Measurements from ENCODE around the gene MTIF2.
"Not testable (repeated sequence)": the region's sequence is repeated elsewhere in the genome, so short reads cannot be mapped to it uniquely, and the experiment has no call there.

MTIF2 gene

GRCh38 chr2:55200416-55200815 is 68.6 kb downstream of the MTIF2 start:
- no peak overlapping the region for H3K27ac ChIP-seq (ENCODE audit: low read length, poor library complexity, severe bottlenecking)
- no peak overlapping the region for H3K23ac ChIP-seq (ENCODE audit: low read length in 2 of 2)
- H2BK15ac ChIP-seq (ENCODE audit: low read depth, poor library complexity, severe bottlenecking): no peak overlapping the region
- peaks cover 31 to 60% of the 10 kb centered on the region in 2 experiments for H3K36me3 ChIP-seq (ENCODE audit: control insufficient read depth in 1 of 2, insufficient read depth in 2 of 2, low read depth in 1 of 2, low read length in 2 of 2)
- no peak overlapping the region for H2BK120ac ChIP-seq (ENCODE audit: low read depth, low read length)
- no peak overlapping the region for H3K18ac ChIP-seq (ENCODE audit: low read depth in 1 of 2, low read length in 2 of 2)
- 73% methylated on average over 1 of the region's 1 CpG for WGBS
- H3K14ac ChIP-seq (ENCODE audit: low read length in 2 of 2): no peak overlapping the region
- H3K9ac ChIP-seq (ENCODE audit: low read length): no peak overlapping the region
- no peaks in the 10 kb centered on the region for H3K4me1 ChIP-seq (ENCODE audit: control insufficient read depth, insufficient read depth, low read depth, low read length)
- H2BK12ac ChIP-seq (ENCODE audit: low read length in 2 of 2): no peak overlapping the region
- H3K9me3 ChIP-seq (ENCODE audit: control insufficient read depth, low read length): peaks cover 10% of the 10 kb centered on the region
- H2AFZ ChIP-seq (ENCODE audit: low read depth, low read length): no peak overlapping the region
- no peak overlapping the region for H3K4me2 ChIP-seq (ENCODE audit: low read length, poor library complexity, severe bottlenecking)
- H3K4ac ChIP-seq (ENCODE audit: low read depth in 1 of 2, low read length in 2 of 2): no peak overlapping the region
- DNase-seq: no peak
- no peak overlapping the region for H4K8ac ChIP-seq (ENCODE audit: low read length)
- H3K27me3 ChIP-seq (ENCODE audit: control insufficient read depth in 1 of 2, insufficient read depth in 1 of 2, low read length in 2 of 2): no peaks in the 10 kb centered on the region
- H3K79me1 ChIP-seq (replicated peaks; ENCODE audit: low read length, poor library complexity, severe bottlenecking): peaks cover 8% of the 10 kb centered on the region
- H2AK5ac ChIP-seq (ENCODE audit: low read length, severe bottlenecking): no peak overlapping the region
- H2BK5ac ChIP-seq (ENCODE audit: low read depth, low read length, poor library complexity, severe bottlenecking): no peak overlapping the region
- no peak overlapping the region for H3K4me3 ChIP-seq (ENCODE audit: insufficient read depth in 1 of 2, low read depth in 1 of 2, low read length in 2 of 2)
- no peak overlapping the region for H4K91ac ChIP-seq (ENCODE audit: low read length)

DNA sequence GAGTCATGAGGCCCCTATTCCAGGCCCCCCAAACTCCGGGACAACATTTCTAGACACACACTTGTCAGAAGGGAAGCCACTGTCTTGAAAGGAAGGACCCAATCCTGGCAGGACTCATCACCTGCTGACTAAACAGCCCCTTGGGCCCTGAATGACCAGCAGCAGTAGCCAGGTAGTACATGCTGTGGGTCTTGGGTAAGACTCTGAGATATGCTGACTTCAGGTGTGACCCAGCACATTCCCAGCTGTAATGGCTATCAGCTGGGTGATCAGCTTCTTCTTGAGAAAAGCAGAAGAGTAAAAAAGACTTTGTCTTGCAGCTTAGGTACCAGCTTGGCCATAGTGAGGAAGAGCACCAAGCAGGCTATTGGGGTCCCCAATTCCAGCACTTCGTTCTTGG is 72.5 kb downstream of the MTIF2 start:
- H3K4ac ChIP-seq (ENCODE audit: low read depth in 1 of 2, low read length in 2 of 2): no peak overlapping the region
- peaks cover 31 to 46% of the 10 kb centered on the region in 2 experiments for H3K36me3 ChIP-seq (ENCODE audit: control insufficient read depth in 1 of 2, insufficient read depth in 2 of 2, low read depth in 1 of 2, low read length in 2 of 2)
- no peak overlapping the region for H3K4me3 ChIP-seq (ENCODE audit: insufficient read depth in 1 of 2, low read depth in 1 of 2, low read length in 2 of 2)
- no peak overlapping the region for H4K8ac ChIP-seq (ENCODE audit: low read length)
- no peak overlapping the region for H2BK12ac ChIP-seq (ENCODE audit: low read length in 2 of 2)
- no peak overlapping the region for H4K91ac ChIP-seq (ENCODE audit: low read length)
- no peak overlapping the region for H2AFZ ChIP-seq (ENCODE audit: low read depth, low read length)
- no peak overlapping the region for H3K23ac ChIP-seq (ENCODE audit: low read length in 2 of 2)
- no peak overlapping the region for H2AK5ac ChIP-seq (ENCODE audit: low read length, severe bottlenecking)
- H3K27me3 ChIP-seq (ENCODE audit: control insufficient read depth in 1 of 2, insufficient read depth in 1 of 2, low read length in 2 of 2): no peaks in the 10 kb centered on the region
- no peak overlapping the region for H3K9ac ChIP-seq (ENCODE audit: low read length)
- no peak for DNase-seq
- whole genome bisulfite sequencing: 96% methylated on average over 2 of the region's 2 CpGs
- H2BK120ac ChIP-seq (ENCODE audit: low read depth, low read length): no peak overlapping the region
- H2BK5ac ChIP-seq (ENCODE audit: low read depth, low read length, poor library complexity, severe bottlenecking): no peak overlapping the region
- H3K4me1 ChIP-seq (ENCODE audit: control insufficient read depth, insufficient read depth, low read depth, low read length): no peaks in the 10 kb centered on the region
- no peak overlapping the region for H3K18ac ChIP-seq (ENCODE audit: low read depth in 1 of 2, low read length in 2 of 2)
- H3K27ac ChIP-seq (ENCODE audit: low read length, poor library complexity, severe bottlenecking): no peak overlapping the region
- H3K9me3 ChIP-seq (ENCODE audit: control insufficient read depth, low read length): peaks cover 10% of the 10 kb centered on the region
- H3K4me2 ChIP-seq (ENCODE audit: low read length, poor library complexity, severe bottlenecking): no peak overlapping the region
- H2BK15ac ChIP-seq (ENCODE audit: low read depth, poor library complexity, severe bottlenecking): no peak overlapping the region
- peaks cover 6% of the 10 kb centered on the region for H3K79me1 ChIP-seq (replicated peaks; ENCODE audit: low read length, poor library complexity, severe bottlenecking)
- H3K14ac ChIP-seq (ENCODE audit: low read length in 2 of 2): no peak overlapping the region

DNA sequence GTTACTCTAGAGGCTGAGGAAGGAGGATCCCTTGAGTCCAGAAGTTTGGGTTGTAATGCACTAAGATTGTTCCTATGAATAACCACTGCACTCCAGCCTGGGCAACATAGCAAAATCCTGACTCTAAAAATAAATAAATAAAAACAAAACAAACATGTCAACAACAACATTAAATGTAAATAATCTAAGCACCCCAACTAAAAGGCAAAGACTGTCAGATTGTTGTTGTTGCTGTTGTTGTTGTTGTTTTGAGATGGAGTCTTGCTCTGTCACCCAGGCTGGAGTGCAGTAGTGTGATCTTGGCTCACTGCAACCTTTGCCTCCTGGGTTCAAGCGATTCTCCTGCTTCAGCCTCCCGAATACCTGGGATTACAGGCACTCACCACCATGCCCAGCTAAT is 77.1 kb downstream of the MTIF2 start:
- not testable (repeated sequence) for H3K27ac ChIP-seq (ENCODE audit: low read length, poor library complexity, severe bottlenecking); DNase-seq; H3K9ac ChIP-seq (ENCODE audit: low read length); H3K79me1 ChIP-seq (replicated peaks; ENCODE audit: low read length, poor library complexity, severe bottlenecking); H3K4me3 ChIP-seq (ENCODE audit: insufficient read depth in 1 of 2, low read depth in 1 of 2, low read length in 2 of 2); H2AFZ ChIP-seq (ENCODE audit: low read depth, low read length); H4K8ac ChIP-seq (ENCODE audit: low read length); H3K4me2 ChIP-seq (ENCODE audit: low read length, poor library complexity, severe bottlenecking); H3K18ac ChIP-seq (ENCODE audit: low read depth in 1 of 2, low read length in 2 of 2); H2BK5ac ChIP-seq (ENCODE audit: low read depth, low read length, poor library complexity, severe bottlenecking); H3K14ac ChIP-seq (ENCODE audit: low read length in 2 of 2); H3K9me3 ChIP-seq (ENCODE audit: control insufficient read depth, low read length); H3K4me1 ChIP-seq (ENCODE audit: control insufficient read depth, insufficient read depth, low read depth, low read length); H3K27me3 ChIP-seq (ENCODE audit: control insufficient read depth in 1 of 2, insufficient read depth in 1 of 2, low read length in 2 of 2); H2BK15ac ChIP-seq (ENCODE audit: low read depth, poor library complexity, severe bottlenecking); H2BK12ac ChIP-seq (ENCODE audit: low read length in 2 of 2); H3K4ac ChIP-seq (ENCODE audit: low read depth in 1 of 2, low read length in 2 of 2); H2BK120ac ChIP-seq (ENCODE audit: low read depth, low read length); H2AK5ac ChIP-seq (ENCODE audit: low read length, severe bottlenecking); H3K23ac ChIP-seq (ENCODE audit: low read length in 2 of 2); H4K91ac ChIP-seq (ENCODE audit: low read length)
- 100% methylated on average over 1 of the region's 2 CpGs for WGBS
- peaks cover 16 to 29% of the 10 kb centered on the region in 2 experiments for H3K36me3 ChIP-seq (ENCODE audit: control insufficient read depth in 1 of 2, insufficient read depth in 2 of 2, low read depth in 1 of 2, low read length in 2 of 2)

DNA sequence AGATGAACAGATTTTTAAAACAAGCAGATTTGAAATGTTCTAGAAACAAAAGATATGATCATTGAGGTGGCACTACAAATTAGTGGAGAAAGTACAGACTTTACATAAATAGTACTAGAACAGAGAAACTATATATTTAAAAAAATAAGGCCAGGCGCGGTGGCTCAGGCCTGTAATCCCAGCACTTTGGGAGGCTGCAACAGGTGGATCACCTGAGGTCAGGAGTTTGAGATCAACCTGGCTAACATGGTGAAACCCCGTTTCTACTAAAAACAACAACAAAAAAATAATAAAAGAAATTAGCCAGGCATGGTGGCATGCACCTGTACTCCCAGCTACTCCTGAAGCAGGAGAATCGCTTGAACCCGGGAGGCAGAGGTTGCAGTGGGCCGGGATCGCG is 82.2 kb downstream of the MTIF2 start:
- H3K4me2 ChIP-seq (ENCODE audit: low read length, poor library complexity, severe bottlenecking); H3K4me3 ChIP-seq (ENCODE audit: insufficient read depth in 1 of 2, low read depth in 1 of 2, low read length in 2 of 2); H3K4ac ChIP-seq (ENCODE audit: low read depth in 1 of 2, low read length in 2 of 2); H3K18ac ChIP-seq (ENCODE audit: low read depth in 1 of 2, low read length in 2 of 2); H4K91ac ChIP-seq (ENCODE audit: low read length); H2BK15ac ChIP-seq (ENCODE audit: low read depth, poor library complexity, severe bottlenecking); H3K9ac ChIP-seq (ENCODE audit: low read length); H3K9me3 ChIP-seq (ENCODE audit: control insufficient read depth, low read length); H3K27ac ChIP-seq (ENCODE audit: low read length, poor library complexity, severe bottlenecking); H3K14ac ChIP-seq (ENCODE audit: low read length in 2 of 2); H3K79me1 ChIP-seq (replicated peaks; ENCODE audit: low read length, poor library complexity, severe bottlenecking); H2AFZ ChIP-seq (ENCODE audit: low read depth, low read length); H3K27me3 ChIP-seq (ENCODE audit: control insufficient read depth in 1 of 2, insufficient read depth in 1 of 2, low read length in 2 of 2); H3K23ac ChIP-seq (ENCODE audit: low read length in 2 of 2); H2BK120ac ChIP-seq (ENCODE audit: low read depth, low read length); DNase-seq; H3K4me1 ChIP-seq (ENCODE audit: control insufficient read depth, insufficient read depth, low read depth, low read length); H2BK12ac ChIP-seq (ENCODE audit: low read length in 2 of 2); H2BK5ac ChIP-seq (ENCODE audit: low read depth, low read length, poor library complexity, severe bottlenecking); H2AK5ac ChIP-seq (ENCODE audit: low read length, severe bottlenecking); H4K8ac ChIP-seq (ENCODE audit: low read length): not testable (repeated sequence)
- peaks cover 0 to 17% of the 10 kb centered on the region in 2 experiments for H3K36me3 ChIP-seq (ENCODE audit: control insufficient read depth in 1 of 2, insufficient read depth in 2 of 2, low read depth in 1 of 2, low read length in 2 of 2)
- 99% methylated on average over 6 of the region's 8 CpGs for WGBS

Data from mesenchymal stem cell (in vitro differentiated cells and primary cell).